ENCODE data around the gene SEL1L3. TPM values are rescaled to one million over a fixed set of nuclear protein-coding genes. Genes with fewer than 3 reads are reported as not detected.

The SEL1L3 gene
- total and polyA plus RNA-seq, 8 donors: 4.1 to 173 (median 53.6) TPM

- WGBS, 5 donors: 77 to 93% (median 83%) methylated on average over 4 of the region's 4 CpGs
- intact Hi-C loops (cut with DNase I; ENCODE audit: low total_unique reads): no loop called here
- Histone ChIP-seq H3K4me3 (no peak overlapping the region), H3K9me3 (no peaks in the 10 kb centered on the region), H3K27me3 (no peaks in the 10 kb centered on the region), H3K36me3 (peaks cover 20 to 81% (median 55%) of the 10 kb centered on the region in 4 donors), H3K27ac (no peak overlapping the region), H3K4me1 (peaks cover 1 to 13% (median 8%) of the 10 kb centered on the region in 4 donors)
- TF ChIP-seq POLR2AphosphoS5 (IDR thresholded peaks at IDR 0.05): no peak
- TF ChIP-seq EP300 (IDR thresholded peaks at IDR 0.05): no peak
- no peak for TF ChIP-seq POLR2A (IDR thresholded peaks at IDR 0.05)
- TF ChIP-seq CTCF (IDR thresholded peaks at IDR 0.05): no peak
- no peak for DNase-seq
These were observed 43.9 kb downstream of the SEL1L3 start for GRCh38 chr4:25818876-25819275.

DNA sequence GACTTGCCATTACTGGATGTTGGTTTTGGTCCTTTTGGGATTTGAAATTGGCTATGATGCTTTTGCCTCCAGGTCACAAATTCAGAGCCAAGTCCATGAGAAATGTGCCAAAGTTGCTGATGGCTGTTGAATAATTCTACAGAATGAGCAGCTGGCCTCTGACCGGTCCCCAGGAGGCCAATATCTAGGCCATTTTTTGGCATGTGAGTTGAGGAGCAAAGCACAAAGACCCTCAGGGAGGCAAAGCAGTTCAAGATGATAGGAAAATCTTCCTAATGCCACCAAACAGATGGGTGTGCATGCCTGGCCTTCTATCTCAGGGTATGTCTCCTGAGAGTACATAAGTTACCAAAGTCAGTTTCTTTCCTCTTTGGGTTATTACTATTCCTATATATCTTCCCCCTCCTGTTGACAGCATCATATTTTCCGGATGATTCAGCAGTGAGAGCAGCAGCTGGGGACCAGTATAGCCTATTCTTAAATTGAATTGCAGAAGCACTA is 44.4 kb downstream of the SEL1L3 start:
- Histone ChIP-seq H3K27ac (no peak overlapping the region), H3K4me3 (no peak overlapping the region), H3K36me3 (peaks cover 20 to 81% (median 55%) of the 10 kb centered on the region in 4 donors), H3K27me3 (no peaks in the 10 kb centered on the region), H3K9me3 (no peaks in the 10 kb centered on the region), H3K4me1 (peaks cover 5 to 18% (median 9%) of the 10 kb centered on the region in 4 donors)
- intact Hi-C loops (cut with DNase I; ENCODE audit: low total_unique reads): no loop called here
- no peak for DNase-seq
- TF ChIP-seq CTCF (IDR thresholded peaks at IDR 0.05): no peak
- no peak for TF ChIP-seq EP300 (IDR thresholded peaks at IDR 0.05)
- WGBS, 5 donors: 88 to 98% (median 90%) methylated on average over 2 of the region's 2 CpGs

DNA sequence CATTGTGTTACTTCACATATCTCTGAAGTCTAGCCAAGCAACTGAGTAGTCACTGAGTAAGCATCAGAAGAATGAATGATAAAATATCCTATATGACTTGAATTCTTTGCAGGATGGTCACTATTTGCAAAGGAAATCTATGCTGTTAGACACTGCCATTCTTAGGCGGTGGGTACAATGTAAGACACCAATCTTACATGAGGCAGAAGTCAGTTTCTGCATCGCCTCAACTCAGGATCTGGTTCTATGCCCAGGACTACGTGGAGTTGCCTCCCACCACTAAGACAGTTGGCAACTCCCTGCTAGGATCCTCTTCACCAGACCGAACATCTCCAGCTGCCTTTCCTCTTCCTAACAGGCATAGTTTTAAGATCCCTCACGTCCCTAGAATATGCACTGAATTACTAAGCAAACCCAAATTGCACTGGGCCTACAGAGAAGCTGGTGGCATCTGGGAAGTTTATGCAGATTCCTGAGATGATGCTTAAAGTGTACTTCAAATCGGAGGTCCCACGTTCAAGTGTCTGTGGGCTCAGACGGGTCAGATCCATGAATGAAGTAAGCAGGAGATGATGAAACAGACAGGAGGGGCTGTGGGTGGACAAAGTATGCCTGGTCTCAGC is 45.6 kb downstream of the SEL1L3 start:
- H3K27me3 ChIP-seq: no peaks in the 10 kb centered on the region
- no peak for DNase-seq
- no peak overlapping the region for H3K4me3 ChIP-seq
- H3K36me3 ChIP-seq: peaks cover 19 to 80% (median 53%) of the 10 kb centered on the region in 4 donors
- H3K9me3 ChIP-seq: no peaks in the 10 kb centered on the region
- 77 to 87% (median 83%) methylated on average over 8 of the region's 8 CpGs for WGBS, 5 donors
- intact Hi-C loops (cut with DNase I; ENCODE audit: low total_unique reads): no loop called here
- peaks cover 5 to 23% (median 9%) of the 10 kb centered on the region in 4 donors for H3K4me1 ChIP-seq
- TF ChIP-seq EP300 (IDR thresholded peaks at IDR 0.05) (no peak), POLR2AphosphoS5 (IDR thresholded peaks at IDR 0.05) (no peak), CTCF (IDR thresholded peaks at IDR 0.05) (no peak), POLR2A (IDR thresholded peaks at IDR 0.05) (no peak)
- H3K27ac ChIP-seq: no peak overlapping the region

GRCh38 chr4:25816591-25817058 is 46.2 kb downstream of the SEL1L3 start:
- DNase-seq: no peak
- H3K9me3 ChIP-seq: no peaks in the 10 kb centered on the region
- intact Hi-C loops (cut with DNase I; ENCODE audit: low total_unique reads): no loop called here
- H3K27ac ChIP-seq: no peak overlapping the region
- H3K4me1 ChIP-seq: peaks cover 5 to 23% (median 9%) of the 10 kb centered on the region in 4 donors
- H3K27me3 ChIP-seq: no peaks in the 10 kb centered on the region
- H3K36me3 ChIP-seq: peaks cover 15 to 80% (median 54%) of the 10 kb centered on the region in 4 donors
- no peak overlapping the region for H3K4me3 ChIP-seq
- 81 to 93% (median 89%) methylated on average over 2 of the region's 2 CpGs for WGBS, 5 donors
- no peak for TF ChIP-seq EP300 (IDR thresholded peaks at IDR 0.05)
- TF ChIP-seq POLR2AphosphoS5 (IDR thresholded peaks at IDR 0.05): no peak
- TF ChIP-seq POLR2A (IDR thresholded peaks at IDR 0.05): no peak
- no peak for TF ChIP-seq CTCF (IDR thresholded peaks at IDR 0.05)

All from stomach (tissue), 9 donors.